ENCODE measurements around the gene FGD3.

FGD3 gene

DNA sequence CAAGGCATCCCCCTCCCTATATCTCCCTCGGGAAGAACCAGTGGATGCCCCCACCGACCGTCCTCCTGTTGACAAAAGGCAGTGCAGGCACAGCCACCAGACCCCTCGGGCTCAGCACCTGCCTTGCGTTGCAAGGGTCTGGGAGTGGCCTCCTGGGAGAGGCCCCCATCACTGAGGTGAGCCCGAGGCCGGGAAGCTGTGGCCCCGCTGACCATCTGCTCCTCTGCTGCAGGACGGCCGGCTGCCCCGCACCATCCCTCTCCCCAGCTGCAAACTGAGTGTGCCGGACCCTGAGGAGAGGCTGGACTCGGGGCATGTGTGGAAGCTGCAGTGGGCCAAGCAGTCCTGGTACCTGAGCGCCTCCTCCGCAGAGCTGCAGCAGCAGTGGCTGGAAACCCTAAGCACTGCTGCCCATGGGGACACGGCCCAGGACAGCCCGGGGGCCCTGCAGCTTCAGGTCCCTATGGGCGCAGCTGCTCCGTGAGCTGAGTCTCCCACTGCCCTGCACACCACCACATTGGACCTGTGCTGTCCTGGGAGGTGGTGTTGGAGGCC, 87.9 kb downstream of the FGD3 start:
- Histone ChIP-seq H3K27me3 (ENCODE audit: control insufficient read depth, insufficient read depth, low read length) (no peaks in the 10 kb centered on the region), H3K27ac (ENCODE audit: low read depth, low read length) (no peak overlapping the region), H3K4me1 (ENCODE audit: control insufficient read depth, insufficient read depth, low read length) (no peaks in the 10 kb centered on the region), H3K36me3 (ENCODE audit: control insufficient read depth, insufficient read depth, low read length) (no peaks in the 10 kb centered on the region), H3K4me3 (ENCODE audit: low read length) (no peak overlapping the region), H3K9ac (ENCODE audit: low read length) (no peak overlapping the region)

- Histone ChIP-seq H3K27ac (ENCODE audit: low read depth, low read length) (no peak overlapping the region), H3K9ac (ENCODE audit: low read length) (no peak overlapping the region), H3K27me3 (ENCODE audit: control insufficient read depth, insufficient read depth, low read length) (no peaks in the 10 kb centered on the region), H3K4me3 (ENCODE audit: low read length) (no peak overlapping the region), H3K36me3 (ENCODE audit: control insufficient read depth, insufficient read depth, low read length) (no peaks in the 10 kb centered on the region), H3K4me1 (ENCODE audit: control insufficient read depth, insufficient read depth, low read length) (no peaks in the 10 kb centered on the region)
Observed at GRCh38 chr9:93035821-93036351, 88.6 kb downstream of the FGD3 start.

GRCh38 chr9:93036887-93037475, 89.7 kb downstream of the FGD3 start:
- Histone ChIP-seq H3K27ac (ENCODE audit: low read depth, low read length) (no peak overlapping the region), H3K27me3 (ENCODE audit: control insufficient read depth, insufficient read depth, low read length) (no peaks in the 10 kb centered on the region), H3K4me1 (ENCODE audit: control insufficient read depth, insufficient read depth, low read length) (no peaks in the 10 kb centered on the region), H3K4me3 (ENCODE audit: low read length) (no peak overlapping the region), H3K9ac (ENCODE audit: low read length) (no peak overlapping the region), H3K36me3 (ENCODE audit: control insufficient read depth, insufficient read depth, low read length) (no peaks in the 10 kb centered on the region)

GRCh38 chr9:93037476-93037971, 90.2 kb downstream of the FGD3 start:
- Histone ChIP-seq H3K27ac (ENCODE audit: low read depth, low read length) (no peak overlapping the region), H3K36me3 (ENCODE audit: control insufficient read depth, insufficient read depth, low read length) (no peaks in the 10 kb centered on the region)

GRCh38 chr9:93038918-93039317, 91.6 kb downstream of the FGD3 start:
- no peak overlapping the region for H3K9ac ChIP-seq (ENCODE audit: low read length)
- no peaks in the 10 kb centered on the region for H3K36me3 ChIP-seq (ENCODE audit: control insufficient read depth, insufficient read depth, low read length)
- H3K27me3 ChIP-seq (ENCODE audit: control insufficient read depth, insufficient read depth, low read length), result no peaks in the 10 kb centered on the region
- no peak overlapping the region for H3K4me3 ChIP-seq (ENCODE audit: low read length)
- H3K4me1 ChIP-seq (ENCODE audit: control insufficient read depth, insufficient read depth, low read length), result no peaks in the 10 kb centered on the region
- H3K27ac ChIP-seq (ENCODE audit: low read depth, low read length), result no peak overlapping the region

More at GRCh38 chr9:93037476-93037971, 90.2 kb downstream of the FGD3 start:
- H3K27me3 ChIP-seq (ENCODE audit: control insufficient read depth, insufficient read depth, low read length), result no peaks in the 10 kb centered on the region
- H3K4me1 ChIP-seq (ENCODE audit: control insufficient read depth, insufficient read depth, low read length), result no peaks in the 10 kb centered on the region
- no peak overlapping the region for H3K4me3 ChIP-seq (ENCODE audit: low read length)
- H3K9ac ChIP-seq (ENCODE audit: low read length), result no peak overlapping the region

DNA sequence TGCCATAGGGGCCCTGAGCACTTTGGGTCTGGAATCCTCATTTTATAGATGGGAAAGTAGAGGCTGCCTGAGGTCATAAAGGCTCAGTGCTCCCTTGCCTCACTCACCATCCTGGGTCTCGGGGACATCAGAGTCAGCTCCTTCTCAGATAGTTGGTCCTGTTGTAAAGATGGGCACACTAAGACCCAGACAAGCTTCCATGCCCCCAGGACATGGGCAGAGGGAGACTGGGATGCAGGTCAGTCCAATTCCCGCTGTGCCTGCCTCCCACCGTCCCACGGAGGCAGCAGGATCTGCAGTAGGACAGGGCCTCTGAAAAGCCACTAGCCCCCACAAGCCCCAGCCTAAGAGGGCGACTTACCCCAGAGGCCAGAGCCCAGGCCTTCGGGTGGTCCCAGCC, 92.1 kb downstream of the FGD3 start:
- H3K4me1 ChIP-seq (ENCODE audit: control insufficient read depth, insufficient read depth, low read length), result no peaks in the 10 kb centered on the region
- H3K27ac ChIP-seq (ENCODE audit: low read depth, low read length), result no peak overlapping the region
- H3K27me3 ChIP-seq (ENCODE audit: control insufficient read depth, insufficient read depth, low read length), result no peaks in the 10 kb centered on the region
- H3K9ac ChIP-seq (ENCODE audit: low read length), result no peak overlapping the region
- H3K36me3 ChIP-seq (ENCODE audit: control insufficient read depth, insufficient read depth, low read length), result no peaks in the 10 kb centered on the region
- no peak overlapping the region for H3K4me3 ChIP-seq (ENCODE audit: low read length)

DNA sequence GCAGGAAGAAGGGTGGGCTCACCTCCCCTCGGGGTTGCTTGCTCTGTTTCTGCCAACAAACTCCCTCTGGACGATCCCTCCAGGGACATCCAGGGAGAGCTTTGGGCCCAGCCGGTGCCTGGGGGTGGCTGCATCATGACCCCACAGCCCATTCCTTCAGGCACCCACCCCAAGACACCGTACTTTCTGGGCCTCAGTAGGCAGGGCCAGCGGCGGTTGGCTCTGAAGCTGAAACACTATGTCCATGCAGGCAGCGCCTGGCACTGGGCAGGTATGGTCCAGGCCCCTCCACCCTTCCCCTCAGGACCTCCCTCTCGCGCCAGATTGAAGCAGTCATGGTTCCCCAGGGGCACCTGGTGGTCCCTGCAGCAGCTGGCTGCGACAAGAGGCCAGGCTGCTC, 92.7 kb downstream of the FGD3 start:
- Histone ChIP-seq H3K27me3 (ENCODE audit: control insufficient read depth, insufficient read depth, low read length) (no peaks in the 10 kb centered on the region), H3K4me1 (ENCODE audit: control insufficient read depth, insufficient read depth, low read length) (no peaks in the 10 kb centered on the region), H3K36me3 (ENCODE audit: control insufficient read depth, insufficient read depth, low read length) (no peaks in the 10 kb centered on the region), H3K27ac (ENCODE audit: low read depth, low read length) (no peak overlapping the region), H3K9ac (ENCODE audit: low read length) (no peak overlapping the region), H3K4me3 (ENCODE audit: low read length) (no peak overlapping the region)

- H3K36me3 ChIP-seq (ENCODE audit: control insufficient read depth, insufficient read depth, low read length), result no peaks in the 10 kb centered on the region
- H3K27me3 ChIP-seq (ENCODE audit: control insufficient read depth, insufficient read depth, low read length), result no peaks in the 10 kb centered on the region
- no peak overlapping the region for H3K9ac ChIP-seq (ENCODE audit: low read length)
- no peaks in the 10 kb centered on the region for H3K4me1 ChIP-seq (ENCODE audit: control insufficient read depth, insufficient read depth, low read length)
- H3K27ac ChIP-seq (ENCODE audit: low read depth, low read length), result no peak overlapping the region
- no peak overlapping the region for H3K4me3 ChIP-seq (ENCODE audit: low read length)
Observed at GRCh38 chr9:93040409-93040808, 93.1 kb downstream of the FGD3 start.

DNA sequence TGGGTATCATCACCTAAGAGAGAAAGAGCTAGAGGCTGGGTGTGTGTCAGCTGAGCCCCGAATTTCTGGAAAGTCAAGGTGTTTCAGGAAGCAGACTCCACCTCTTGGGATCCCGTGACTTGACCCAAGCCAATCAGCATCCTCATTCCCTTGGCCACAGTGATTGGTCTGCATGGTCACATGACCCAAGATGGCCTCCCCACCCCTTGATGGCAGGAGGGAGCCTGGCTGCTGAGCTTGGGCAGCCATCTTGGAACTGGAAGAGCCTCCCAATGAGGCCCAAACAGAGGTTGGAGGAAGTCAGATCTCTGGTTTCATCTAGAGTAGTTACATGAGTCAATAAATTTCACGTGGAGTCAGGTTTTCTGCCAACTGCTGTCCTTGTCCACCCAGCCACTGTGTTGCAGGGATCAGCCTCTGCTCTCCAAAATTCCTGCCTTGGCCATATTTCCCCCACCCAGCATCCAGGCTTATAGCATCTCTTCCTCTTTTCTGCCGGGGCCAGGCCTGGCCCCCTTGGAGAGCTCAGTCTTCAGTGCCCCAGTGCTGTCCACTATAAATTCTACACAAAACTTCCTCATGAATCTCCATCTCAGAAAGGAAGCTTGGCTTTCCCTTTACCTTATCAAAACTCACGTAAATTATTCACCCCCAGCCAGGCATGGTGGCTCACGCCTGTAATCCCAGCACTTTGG, 93.9 kb downstream of the FGD3 start:
- no peak overlapping the region for H3K9ac ChIP-seq (ENCODE audit: low read length)
- no peak overlapping the region for H3K4me3 ChIP-seq (ENCODE audit: low read length)
- H3K4me1 ChIP-seq (ENCODE audit: control insufficient read depth, insufficient read depth, low read length), result no peaks in the 10 kb centered on the region
- no peaks in the 10 kb centered on the region for H3K36me3 ChIP-seq (ENCODE audit: control insufficient read depth, insufficient read depth, low read length)
- H3K27me3 ChIP-seq (ENCODE audit: control insufficient read depth, insufficient read depth, low read length), result no peaks in the 10 kb centered on the region
- no peak overlapping the region for H3K27ac ChIP-seq (ENCODE audit: low read depth, low read length)

GRCh38 chr9:93043122-93043521, 95.8 kb downstream of the FGD3 start:
- no peak overlapping the region for H3K9ac ChIP-seq (ENCODE audit: low read length)

DNA sequence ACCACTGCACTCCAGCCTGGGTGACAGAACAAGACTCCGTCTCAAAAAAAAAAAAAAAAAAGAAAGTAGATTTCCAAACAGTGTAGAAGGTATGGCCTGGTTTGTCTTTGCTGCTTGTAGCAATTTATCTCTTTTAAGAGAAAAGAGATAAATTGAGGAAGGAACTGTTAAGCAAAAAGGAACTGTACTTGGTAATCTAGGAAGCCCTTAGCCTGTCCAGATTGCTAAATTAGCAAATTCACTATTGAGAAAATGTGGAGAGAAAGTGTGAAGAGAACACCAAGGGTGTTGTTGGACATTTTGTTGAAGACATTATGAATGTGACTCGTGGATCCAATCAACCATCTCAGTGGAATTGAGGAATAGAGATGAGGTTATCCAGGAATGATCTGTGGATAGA, 98.2 kb downstream of the FGD3 start:
- H3K4me3 ChIP-seq (ENCODE audit: low read length), result no peak overlapping the region
- H3K27me3 ChIP-seq (ENCODE audit: control insufficient read depth, insufficient read depth, low read length), result no peaks in the 10 kb centered on the region
- no peaks in the 10 kb centered on the region for H3K4me1 ChIP-seq (ENCODE audit: control insufficient read depth, insufficient read depth, low read length)
- no peaks in the 10 kb centered on the region for H3K36me3 ChIP-seq (ENCODE audit: control insufficient read depth, insufficient read depth, low read length)
- H3K27ac ChIP-seq (ENCODE audit: low read depth, low read length), result no peak overlapping the region
- H3K9ac ChIP-seq (ENCODE audit: low read length), result no peak overlapping the region

More at GRCh38 chr9:93043122-93043521, 95.8 kb downstream of the FGD3 start:
- H3K27me3 ChIP-seq (ENCODE audit: control insufficient read depth, insufficient read depth, low read length), result no peaks in the 10 kb centered on the region
- H3K27ac ChIP-seq (ENCODE audit: low read depth, low read length), result no peak overlapping the region
- H3K4me1 ChIP-seq (ENCODE audit: control insufficient read depth, insufficient read depth, low read length), result no peaks in the 10 kb centered on the region
- H3K4me3 ChIP-seq (ENCODE audit: low read length), result no peak overlapping the region
- no peaks in the 10 kb centered on the region for H3K36me3 ChIP-seq (ENCODE audit: control insufficient read depth, insufficient read depth, low read length)

GRCh38 chr9:93048566-93049448, 101.5 kb downstream of the FGD3 start:
- Histone ChIP-seq H3K36me3 (ENCODE audit: control insufficient read depth, insufficient read depth, low read length) (no peaks in the 10 kb centered on the region), H3K27ac (ENCODE audit: low read depth, low read length) (no peak overlapping the region), H3K4me3 (ENCODE audit: low read length) (no peak overlapping the region), H3K9ac (ENCODE audit: low read length) (no peak overlapping the region), H3K27me3 (ENCODE audit: control insufficient read depth, insufficient read depth, low read length) (no peaks in the 10 kb centered on the region), H3K4me1 (ENCODE audit: control insufficient read depth, insufficient read depth, low read length) (peaks cover 7% of the 10 kb centered on the region)
